ENCODE data around the gene TAC3.
A peak's percentile ranks its signal among the peaks of the same experiment; 100 is the strongest.
"Not testable (repeated sequence)": the region's sequence is repeated elsewhere in the genome, so short reads cannot be mapped to it uniquely, and the experiment has no call there.

Gene TAC3

DNA sequence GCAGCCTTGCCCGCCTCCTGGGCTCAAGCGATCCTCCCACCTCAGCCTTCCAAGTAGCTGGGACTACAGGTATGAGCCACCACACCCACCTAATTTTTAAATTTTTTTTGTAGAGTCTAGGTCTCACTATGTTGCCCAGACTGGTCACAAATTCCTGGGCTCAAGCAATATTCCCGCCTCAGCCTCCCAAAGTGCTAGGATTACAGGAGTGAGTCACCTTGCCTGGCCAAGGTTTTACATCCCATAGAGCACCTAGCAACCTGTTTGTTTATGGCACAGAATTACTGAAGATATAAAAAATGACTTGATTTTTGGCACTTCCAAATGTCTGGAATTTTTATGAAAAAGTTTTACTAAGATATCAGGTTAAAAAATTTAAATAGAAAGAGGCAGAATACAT is 17.1 kb upstream of the TAC3 start:
- DNase-seq = no peak

DNA sequence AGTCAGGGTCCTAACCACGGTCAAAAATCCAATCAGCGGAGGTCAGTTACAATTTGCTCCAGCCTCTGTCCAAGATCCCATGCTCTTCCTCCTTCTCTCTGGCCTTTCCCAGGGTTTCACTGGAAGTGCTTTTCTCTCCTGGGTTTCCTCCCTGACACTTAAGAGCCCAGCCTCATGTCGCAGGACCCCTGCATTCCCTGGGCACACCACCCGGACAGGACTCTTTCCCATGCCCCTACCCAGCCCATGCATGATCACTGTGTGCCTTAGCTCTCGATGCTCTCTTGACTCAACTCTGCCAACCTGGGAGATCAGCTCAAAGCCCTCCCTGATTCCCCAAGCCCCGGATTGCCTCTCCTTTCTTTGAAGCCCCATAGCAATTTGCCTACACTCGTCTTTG is 15.5 kb upstream of the TAC3 start:
- DNase-seq = no peak

- no peak for DNase-seq
These were observed 14.9 kb upstream of the TAC3 start for GRCh38 chr12:57031138-57031725.

DNA sequence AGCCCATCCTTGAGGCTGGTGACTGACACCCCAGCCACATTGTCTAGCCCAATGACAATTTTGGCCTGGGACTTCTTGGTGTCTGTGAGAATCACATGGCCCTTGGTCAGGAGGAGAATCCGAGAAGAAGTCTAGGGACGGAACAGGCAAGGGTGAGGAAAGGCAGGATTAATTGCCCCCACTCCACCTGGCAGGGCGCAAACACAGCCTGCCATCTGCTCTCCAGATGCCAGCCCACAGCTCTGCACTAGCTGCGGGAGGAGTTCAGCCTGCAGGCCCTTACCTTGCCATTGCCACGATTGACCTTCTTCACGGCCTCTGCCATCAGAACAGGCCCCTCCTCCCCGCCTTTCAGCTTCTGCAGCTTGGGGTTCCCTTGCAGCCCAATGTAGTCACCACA is 13.1 kb upstream of the TAC3 start:
- no peak for DNase-seq

- no peak for DNase-seq
These were observed 11.4 kb upstream of the TAC3 start for GRCh38 chr12:57027805-57028153.

- no peak for DNase-seq
These were observed 10.9 kb upstream of the TAC3 start for GRCh38 chr12:57027011-57027804.

- no peak for DNase-seq
These were observed 8.9 kb upstream of the TAC3 start for GRCh38 chr12:57025196-57025595.

- DNase-seq = not testable (repeated sequence)
These were observed 6.0 kb upstream of the TAC3 start for GRCh38 chr12:57022324-57022723.

- no peak for DNase-seq
These were observed 3.8 kb upstream of the TAC3 start for GRCh38 chr12:57019983-57020719.

- no peak for DNase-seq
These were observed 2.6 kb upstream of the TAC3 start for GRCh38 chr12:57018906-57019305.

DNA sequence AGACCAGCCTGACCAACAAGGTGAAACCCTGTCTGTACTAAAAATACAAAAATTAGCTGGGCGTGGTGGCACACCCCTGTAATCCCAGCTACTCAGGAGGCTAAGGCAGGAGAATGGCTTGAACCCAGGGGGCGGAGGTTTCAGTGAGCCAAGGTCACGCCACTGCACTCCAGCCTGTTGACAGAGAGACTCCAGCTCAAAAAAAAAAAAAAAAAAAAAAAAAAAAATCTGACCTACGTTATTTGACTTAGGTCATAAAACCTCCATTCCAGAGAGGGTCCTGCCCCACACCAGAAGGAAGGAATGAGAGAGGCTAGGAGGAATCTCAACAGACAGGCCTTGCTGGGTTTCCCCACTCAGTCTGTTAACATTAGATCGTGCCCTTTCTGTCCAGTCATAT is 2.0 kb upstream of the TAC3 start:
- not testable (repeated sequence) for DNase-seq

GRCh38 chr12:57012600-57013465 is 3.5 kb downstream of the TAC3 start:
- no peak for DNase-seq

DNA sequence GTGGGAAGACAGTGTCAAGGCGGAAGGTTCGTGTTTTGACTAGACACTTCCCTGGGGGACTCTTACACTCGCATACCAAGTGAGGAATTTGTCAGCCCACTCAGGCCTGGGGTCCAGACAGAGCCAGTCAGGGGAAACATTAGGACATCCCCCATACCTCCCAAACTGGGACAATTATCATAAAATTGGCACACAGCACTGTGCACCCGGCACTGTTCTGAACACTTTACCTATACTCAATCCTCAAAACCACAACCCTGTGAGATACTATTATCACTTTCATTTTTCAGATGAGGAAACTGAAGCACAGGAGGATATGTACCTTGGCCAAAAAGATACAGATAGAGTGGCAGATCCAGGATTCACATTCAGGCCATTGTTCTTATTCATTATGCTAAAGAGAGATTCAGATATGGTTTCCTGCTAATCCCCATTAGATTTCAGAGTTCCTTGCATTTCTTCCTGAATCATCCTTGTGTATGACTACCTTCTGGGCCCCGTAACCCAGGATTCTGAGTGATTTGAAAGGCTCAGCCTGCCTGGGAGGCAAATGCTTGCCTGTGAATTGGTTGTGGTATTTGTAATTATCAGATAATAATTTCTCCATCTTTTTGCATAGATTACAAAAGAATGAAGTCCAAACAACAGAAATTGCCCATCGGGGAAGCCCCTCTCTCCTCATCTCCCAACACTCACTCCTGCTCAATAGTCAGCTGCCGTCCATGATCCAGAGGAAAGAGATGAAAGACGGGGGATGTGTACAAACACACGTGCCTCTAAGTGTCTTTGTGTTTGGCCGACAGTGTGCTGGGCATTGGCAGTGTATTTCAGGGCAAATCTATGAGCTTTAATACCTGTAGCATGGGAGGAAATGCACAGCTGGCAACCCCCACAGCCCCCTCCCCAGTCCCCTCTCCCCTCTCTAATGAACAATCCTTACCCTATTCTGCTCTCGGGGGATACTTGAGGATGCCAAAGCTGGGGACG is 4.6 kb downstream of the TAC3 start:
- DNase-seq = no peak

DNA sequence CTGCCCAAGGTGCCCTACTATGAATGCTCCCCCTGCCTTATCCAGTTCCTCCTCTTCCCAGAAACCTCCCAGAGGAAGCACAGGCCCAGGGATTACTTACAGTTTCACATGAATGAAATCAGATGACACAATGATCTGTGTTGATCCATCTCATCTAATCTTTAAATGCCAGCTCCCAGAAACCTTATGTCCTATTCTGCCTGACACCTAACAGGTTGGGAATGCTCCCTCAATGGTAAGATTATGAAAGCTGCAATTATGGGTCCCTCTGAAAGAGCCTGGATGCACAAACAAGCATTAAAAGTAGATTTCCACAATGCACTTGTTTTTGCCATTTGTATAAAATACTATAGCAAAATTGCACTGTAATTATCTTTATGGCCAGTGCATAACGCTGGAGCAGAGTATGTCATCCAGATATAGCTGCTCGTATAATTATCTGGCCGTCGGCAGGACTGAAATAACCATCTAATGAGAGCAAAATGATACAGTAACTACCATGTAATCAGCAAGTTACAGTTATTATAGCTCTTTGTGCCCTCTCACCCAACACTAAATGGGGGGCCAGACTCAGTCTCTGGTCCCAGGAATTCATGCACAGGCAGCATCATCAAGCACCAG is 5.6 kb downstream of the TAC3 start:
- no peak for DNase-seq

- no peak for DNase-seq
These were observed 6.2 kb downstream of the TAC3 start for GRCh38 chr12:57009949-57010626.

DNA sequence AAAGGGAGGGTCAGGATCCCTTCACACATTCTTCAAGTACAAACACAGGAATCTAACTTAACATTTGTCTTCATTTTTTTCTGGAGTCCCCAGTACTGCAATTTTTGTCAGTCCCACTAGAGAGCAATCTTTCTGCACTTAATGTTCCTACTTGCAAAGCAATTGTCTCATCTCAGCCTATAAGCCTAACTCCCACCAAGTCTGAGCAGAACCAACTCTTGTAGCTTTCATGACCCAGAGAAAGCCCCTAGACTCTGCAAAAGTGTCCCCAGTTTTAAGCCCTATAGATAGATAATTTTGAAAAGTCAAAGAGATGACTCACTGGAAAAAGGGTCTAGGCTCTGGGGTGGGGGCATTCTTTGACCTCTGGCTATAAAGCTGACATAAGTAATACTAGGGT is 8.2 kb downstream of the TAC3 start:
- DNase-seq = no peak

- no peak for DNase-seq
These were observed 9.4 kb downstream of the TAC3 start for GRCh38 chr12:57006809-57007475.

- DNase-seq = peak; percentile 67
These were observed 10.1 kb downstream of the TAC3 start, which contains the start of gene ZBTB39 for GRCh38 chr12:57005980-57006808. TSS of gene ZBTB39 (minus strand) at chr12:57006546. CDS start at chr12:57004917, 1,629 bp downstream.

DNA sequence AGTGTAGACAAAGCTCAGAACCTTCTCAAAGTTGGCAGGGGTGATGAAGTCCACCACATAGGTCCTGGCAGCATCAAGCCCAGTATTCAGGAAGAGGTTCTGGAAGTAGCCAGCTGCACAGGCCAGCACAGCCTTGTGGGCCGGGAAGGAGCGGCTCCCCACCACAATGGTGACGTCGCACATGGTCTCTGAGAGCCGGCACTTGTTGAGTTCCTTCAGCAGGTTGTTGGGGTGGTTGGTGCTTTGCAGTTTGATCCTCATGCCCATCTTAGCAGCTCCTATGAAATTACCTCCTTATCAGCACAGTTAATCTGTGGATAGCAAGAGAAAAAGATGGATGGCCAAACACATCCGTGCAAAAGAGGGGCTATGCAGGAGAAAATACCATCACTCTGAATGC is 11.7 kb downstream of the TAC3 start:
- no peak for DNase-seq

Data from left hindlimb (tissue), 1 donor.